SU-DHL-6 (cell line): ENCODE data around the gene KLF13.

Experiments used
- H2AFZ ChIP-seq: fragments of 200-600 bp; sonication (generic); 2 replicates; pipeline ENCODE4 v1.6.1; 2014; ENCODE audit warnings: low read depth, mild to moderate bottlenecking, moderate library complexity, mixed read lengths, antibody characterized with exemption, low read length; ENCODE audit not compliant: severe bottlenecking
- H3F3A ChIP-seq: fragments of 200-600 bp; shearing (Covaris generic); 2 replicates; pipeline ENCODE4 v1.6.0; 2016; ENCODE audit warnings: antibody characterized with exemption, mild to moderate bottlenecking; ENCODE audit not compliant: insufficient read depth
- H3K27ac ChIP-seq: fragments of 200-600 bp; sonication (generic); 2 replicates; pipeline ENCODE4 v1.5.1; 2016; ENCODE audit warnings: low read depth, mild to moderate bottlenecking, low read length, moderate library complexity, mixed read lengths
- H3K27me3 ChIP-seq: fragments of 200-600 bp; sonication (generic), shearing (Covaris generic); 2 replicates; pipeline ENCODE4 v1.6.0; 2014; ENCODE audit warnings: mild to moderate bottlenecking, low read length
- H3K36me3 ChIP-seq: fragments of 200-600 bp; sonication (generic); 2 replicates; pipeline ENCODE4 v1.6.1; 2014; ENCODE audit warnings: mild to moderate bottlenecking, low read length, mixed read lengths
- H3K4me2 ChIP-seq: fragments of 300-600, 200-600 bp; shearing (Covaris generic), sonication (generic); 2 replicates; pipeline ENCODE4 v1.6.0; 2014; ENCODE audit warnings: low read length, low read depth, mild to moderate bottlenecking; ENCODE audit not compliant: poor library complexity, severe bottlenecking
- H3K4me3 ChIP-seq: fragments of 200-600 bp; sonication (generic); 2 replicates; pipeline ENCODE4 v1.5.1; 2014; ENCODE audit warnings: antibody characterized with exemption, low read length, mild to moderate bottlenecking, mixed read lengths; ENCODE audit not compliant: insufficient read depth, poor library complexity, severe bottlenecking
- H3K79me2 ChIP-seq: fragments of 200-600 bp; sonication (generic); 2 replicates; pipeline ENCODE4 v1.6.1; 2014; ENCODE audit warnings: mild to moderate bottlenecking, low read length, moderate library complexity; ENCODE audit not compliant: insufficient read depth
- H3K9ac ChIP-seq: fragments of 200-600 bp; sonication (generic); 2 replicates; pipeline ENCODE4 v1.7.0; 2014; ENCODE audit warnings: mild to moderate bottlenecking, low read length
- H3K9me2 ChIP-seq: fragments of 200-600 bp; sonication (generic); replicated peaks from 2 replicates; pipeline ENCODE4 v1.6.1; 2014; ENCODE audit warnings: low read length; ENCODE audit not compliant: insufficient read depth
- H3K9me3 ChIP-seq: fragments of 200-600 bp; sonication (generic); 2 replicates; pipeline ENCODE4 v1.6.1; 2014; ENCODE audit warnings: low read length, mixed read lengths; ENCODE audit not compliant: insufficient read depth
- H4K20me1 ChIP-seq: fragments of 200-600 bp; sonication (generic); 2 replicates; pipeline ENCODE4 v1.6.1; 2014; ENCODE audit warnings: low read depth, mild to moderate bottlenecking, antibody characterized with exemption, low read length, moderate library complexity, mixed read lengths
- EZH2phosphoT487 ChIP-seq: fragments of 200-600 bp; sonication (generic), shearing (Covaris generic); conservative IDR thresholded peaks from 2 replicates; pipeline ENCODE4 v1.6.1; 2018; ENCODE audit warnings: mild to moderate bottlenecking, antibody characterized with exemption, low read length, moderate library complexity, mixed read lengths
- TF ChIP-seq, protein P1 (sequence below): fragments of 200-600 bp; sonication (generic); IDR thresholded peaks from one replicate; pipeline ENCODE4 v1.5.1; 2017; ENCODE audit warnings: antibody characterized with exemption, mild to moderate bottlenecking, low read length, moderate library complexity; ENCODE audit not compliant: insufficient read depth, poor library complexity, severe bottlenecking

The KLF13 gene

DNA sequence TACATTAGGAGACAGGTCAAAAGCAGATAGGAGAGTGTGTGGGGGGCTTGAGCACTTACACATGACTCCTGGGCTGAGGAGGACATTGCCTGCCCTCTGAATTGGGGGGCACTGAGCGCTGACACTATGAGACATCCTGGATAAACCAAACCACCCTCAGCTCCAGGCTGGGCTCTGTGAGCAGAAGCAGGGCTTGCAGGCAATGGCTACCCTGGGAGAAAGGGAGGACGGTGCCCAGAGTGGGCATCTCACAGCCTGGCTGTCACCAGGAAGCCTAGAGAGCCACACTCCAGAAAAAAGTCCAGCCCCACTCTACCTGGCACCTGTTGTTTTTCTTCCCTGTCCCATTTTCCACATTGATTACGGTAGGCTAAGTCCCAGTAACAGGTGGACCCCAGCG lies 8.2 kb upstream of the KLF13 start:
- Histone ChIP-seq H3K9ac (no peak overlapping the region), H3K27ac (no peak overlapping the region), H3K79me2 (no peaks in the 10 kb centered on the region), H3K9me2 (no peaks in the 10 kb centered on the region), H3K4me2 (no peak overlapping the region), H3K4me3 (no peak overlapping the region), H3F3A (no peaks in the 10 kb centered on the region), H3K36me3 (no peaks in the 10 kb centered on the region), H2AFZ (no peak overlapping the region), H3K9me3 (no peaks in the 10 kb centered on the region), H4K20me1 (no peaks in the 10 kb centered on the region), H3K27me3 (no peaks in the 10 kb centered on the region)
- TF ChIP-seq, protein P1, sequence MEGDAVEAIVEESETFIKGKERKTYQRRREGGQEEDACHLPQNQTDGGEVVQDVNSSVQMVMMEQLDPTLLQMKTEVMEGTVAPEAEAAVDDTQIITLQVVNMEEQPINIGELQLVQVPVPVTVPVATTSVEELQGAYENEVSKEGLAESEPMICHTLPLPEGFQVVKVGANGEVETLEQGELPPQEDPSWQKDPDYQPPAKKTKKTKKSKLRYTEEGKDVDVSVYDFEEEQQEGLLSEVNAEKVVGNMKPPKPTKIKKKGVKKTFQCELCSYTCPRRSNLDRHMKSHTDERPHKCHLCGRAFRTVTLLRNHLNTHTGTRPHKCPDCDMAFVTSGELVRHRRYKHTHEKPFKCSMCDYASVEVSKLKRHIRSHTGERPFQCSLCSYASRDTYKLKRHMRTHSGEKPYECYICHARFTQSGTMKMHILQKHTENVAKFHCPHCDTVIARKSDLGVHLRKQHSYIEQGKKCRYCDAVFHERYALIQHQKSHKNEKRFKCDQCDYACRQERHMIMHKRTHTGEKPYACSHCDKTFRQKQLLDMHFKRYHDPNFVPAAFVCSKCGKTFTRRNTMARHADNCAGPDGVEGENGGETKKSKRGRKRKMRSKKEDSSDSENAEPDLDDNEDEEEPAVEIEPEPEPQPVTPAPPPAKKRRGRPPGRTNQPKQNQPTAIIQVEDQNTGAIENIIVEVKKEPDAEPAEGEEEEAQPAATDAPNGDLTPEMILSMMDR: no peak
- TF ChIP-seq EZH2phosphoT487: no peak

DNA sequence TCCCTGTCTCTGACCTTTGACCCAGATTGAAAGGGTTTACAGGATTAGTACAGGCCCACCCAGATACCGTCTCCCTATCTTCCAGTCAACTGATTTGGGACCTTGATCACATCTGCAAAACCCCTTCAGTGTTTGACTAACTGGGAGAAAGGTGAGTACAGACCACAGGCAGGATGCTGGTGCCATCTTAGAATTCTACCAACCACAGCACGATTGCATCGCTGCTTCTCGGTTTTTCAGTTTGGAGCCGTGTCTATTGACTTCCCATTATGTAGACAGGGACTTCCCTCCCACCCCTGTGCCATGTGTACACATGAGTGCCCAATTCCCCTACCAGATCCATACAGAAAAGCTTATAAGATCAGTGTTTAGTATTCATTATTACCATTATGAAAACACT lies 6.6 kb upstream of the KLF13 start:
- no peak overlapping the region for H2AFZ ChIP-seq
- H3K27ac ChIP-seq: no peak overlapping the region
- no peaks in the 10 kb centered on the region for H3K9me3 ChIP-seq
- no peak overlapping the region for H3K9ac ChIP-seq
- no peaks in the 10 kb centered on the region for H3K9me2 ChIP-seq
- no peak overlapping the region for H3K4me3 ChIP-seq
- no peaks in the 10 kb centered on the region for H3K36me3 ChIP-seq
- no peak for TF ChIP-seq EZH2phosphoT487
- TF ChIP-seq, protein P1: no peak
- no peaks in the 10 kb centered on the region for H3K79me2 ChIP-seq
- H4K20me1 ChIP-seq: no peaks in the 10 kb centered on the region
- no peak overlapping the region for H3K4me2 ChIP-seq
- peaks cover 6% of the 10 kb centered on the region; the same call in 1 of the 2 replicates for H3F3A ChIP-seq
- H3K27me3 ChIP-seq: no peaks in the 10 kb centered on the region

DNA sequence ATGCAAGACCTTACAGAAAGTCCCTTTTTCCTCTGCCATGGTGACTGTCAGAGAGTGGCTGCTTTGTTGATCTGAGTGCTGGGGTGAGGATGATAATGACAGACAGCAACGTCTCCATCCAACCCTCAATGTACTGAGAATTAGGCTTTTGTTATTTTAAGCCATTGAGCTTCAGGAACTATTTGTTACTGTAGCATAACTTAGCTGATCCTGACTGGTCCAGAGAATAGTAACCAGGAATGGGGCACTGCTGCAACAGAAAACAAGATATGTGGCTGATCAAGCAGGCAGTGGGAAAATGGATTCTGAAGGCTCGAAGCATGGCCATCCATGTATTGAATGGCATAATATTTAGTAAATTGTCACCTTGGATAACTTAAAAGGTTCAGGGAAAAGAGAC lies 5.2 kb upstream of the KLF13 start:
- Histone ChIP-seq H3K9me2 (no peaks in the 10 kb centered on the region), H3K4me2 (no peak overlapping the region), H3K36me3 (no peaks in the 10 kb centered on the region), H3F3A (peaks cover 10% of the 10 kb centered on the region; the same call in 1 of the 2 replicates), H3K79me2 (no peaks in the 10 kb centered on the region), H2AFZ (no peak overlapping the region), H3K27me3 (no peaks in the 10 kb centered on the region), H3K4me3 (no peak overlapping the region), H3K9ac (no peak overlapping the region), H4K20me1 (no peaks in the 10 kb centered on the region), H3K27ac (no peak overlapping the region), H3K9me3 (no peaks in the 10 kb centered on the region)
- no peak for TF ChIP-seq EZH2phosphoT487
- TF ChIP-seq, protein P1: no peak

DNA sequence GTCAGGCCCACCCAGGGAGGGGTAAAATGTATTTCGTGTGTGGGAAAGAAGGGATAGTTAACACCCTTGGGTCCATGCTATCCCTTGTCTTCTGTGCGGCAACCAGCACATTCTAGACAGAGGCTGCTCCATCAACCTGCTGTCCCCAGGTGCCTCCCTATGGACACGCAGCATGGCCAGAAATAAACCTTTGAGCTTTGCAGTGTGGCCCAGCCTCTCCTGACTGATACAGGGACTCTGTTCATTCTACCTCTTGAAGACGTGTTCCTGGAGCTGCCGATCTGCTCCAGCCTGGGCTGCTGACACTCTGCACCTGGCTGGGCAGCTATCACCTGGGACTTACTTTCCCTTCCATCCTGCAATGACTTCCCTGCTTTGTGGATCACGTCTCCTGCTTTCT lies 4.1 kb upstream of the KLF13 start:
- H3K9ac ChIP-seq: no peak overlapping the region
- no peaks in the 10 kb centered on the region for H3K9me2 ChIP-seq
- H3K9me3 ChIP-seq: no peaks in the 10 kb centered on the region
- no peaks in the 10 kb centered on the region for H4K20me1 ChIP-seq
- no peak overlapping the region for H3K4me3 ChIP-seq
- no peak overlapping the region for H3K4me2 ChIP-seq
- no peaks in the 10 kb centered on the region for H3K36me3 ChIP-seq
- TF ChIP-seq EZH2phosphoT487: no peak
- TF ChIP-seq, protein P1: no peak
- no peak overlapping the region for H3K27ac ChIP-seq
- no peaks in the 10 kb centered on the region for H3K27me3 ChIP-seq
- peaks cover 10% of the 10 kb centered on the region; the same call in 1 of the 2 replicates for H3F3A ChIP-seq
- no peaks in the 10 kb centered on the region for H3K79me2 ChIP-seq
- no peak overlapping the region for H2AFZ ChIP-seq
